22Rv1 (cell line): ENCODE measurements around the gene MSH6.

Experiments used
- CTCF ChIP-seq: fragments of 450-650 bp; IDR thresholded peaks from 2 replicates; pipeline ENCODE4 v1.5.1; 2017; ENCODE audit warnings: mild to moderate bottlenecking
- ZFX ChIP-seq: fragments of 450-650 bp; IDR thresholded peaks from 2 replicates; pipeline ENCODE4 v1.6.1; 2017; ENCODE audit warnings: antibody characterized with exemption, borderline replicate concordance

GRCh38 chr2:47735912-47736311, 47.0 kb upstream of the MSH6 start:
- TF ChIP-seq CTCF = no peak
- TF ChIP-seq ZFX = no peak
